Measurements from ENCODE around the gene ORAI2. TPM values are rescaled to one million over a fixed set of nuclear protein-coding genes. Genes with fewer than 3 reads are reported as not detected.
A peak's percentile ranks its signal among the peaks of the same experiment; 100 is the strongest.

The ORAI2 gene
- total RNA-seq, 2 donors from 2014 or later, result 33.9 to 50.5 TPM

DNA sequence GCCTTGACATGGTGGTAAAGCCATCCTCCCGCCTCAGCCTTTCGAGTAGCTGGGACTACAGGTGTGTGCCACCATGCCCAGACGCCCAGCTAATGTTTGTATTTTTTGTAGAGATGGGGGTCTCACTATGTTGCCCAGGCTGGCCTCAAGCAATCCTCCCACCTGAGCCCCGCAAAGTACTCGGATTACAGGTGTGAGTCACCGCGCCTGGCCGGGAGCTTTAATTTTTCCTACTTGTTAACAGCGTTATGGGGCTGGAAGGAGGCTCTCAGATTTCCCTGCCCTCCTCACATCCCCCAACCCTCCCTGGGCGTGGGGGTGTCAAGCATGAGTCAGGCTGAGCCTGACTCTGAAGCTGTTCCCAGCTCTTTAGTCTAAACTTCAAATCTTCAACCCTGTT, 23.0 kb downstream of the ORAI2 start:
- DNase-seq, result no peak
- no peak overlapping the region for H3K27ac Mint-ChIP-seq
- H3K9me3 ChIP-seq (ENCODE audit: control insufficient read depth, low read length, poor library complexity, severe bottlenecking), result no peaks in the 10 kb centered on the region
- H3K4me1 Mint-ChIP-seq, result peaks cover 7% of the 10 kb centered on the region
- H3K27me3 Mint-ChIP-seq, result no peaks in the 10 kb centered on the region
- no peak for ATAC-seq
- no peak overlapping the region for H3K4me3 Mint-ChIP-seq
- no peaks in the 10 kb centered on the region for H3K36me3 Mint-ChIP-seq (ENCODE audit: low read depth)

DNA sequence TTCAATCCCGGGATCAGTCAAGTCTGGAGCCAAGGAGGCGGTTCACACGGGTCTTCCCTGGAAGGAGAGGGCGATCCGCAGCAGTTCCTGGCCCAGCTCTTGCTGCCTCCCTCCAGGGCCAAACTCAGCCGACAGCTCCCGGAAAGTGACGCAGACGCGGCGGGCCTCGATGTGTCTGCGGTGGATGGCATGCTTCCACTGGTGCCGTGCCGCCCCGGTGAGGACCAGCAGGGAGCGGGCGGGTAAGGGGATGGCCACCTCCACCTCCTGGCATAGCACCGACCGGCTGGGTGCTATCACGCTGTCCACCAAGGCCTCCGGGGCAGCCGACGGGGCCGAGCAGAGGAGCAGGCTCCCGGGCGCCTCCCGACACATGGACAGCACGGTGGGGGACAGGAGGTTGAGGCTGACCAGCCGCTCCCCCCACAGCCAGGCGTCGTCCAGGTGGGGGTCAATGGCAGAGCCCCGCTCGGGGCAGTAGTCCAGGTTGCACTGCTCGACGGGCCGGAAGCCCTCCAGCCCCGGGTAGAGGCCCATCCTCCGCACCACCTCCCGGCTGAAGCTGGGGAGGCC, 24.1 kb downstream of the ORAI2 start:
- Mint-ChIP-seq H3K27me3 (no peaks in the 10 kb centered on the region), H3K27ac (no peak overlapping the region), H3K4me3 (no peak overlapping the region), H3K4me1 (peaks cover 14% of the 10 kb centered on the region), H3K36me3 (ENCODE audit: low read depth) (no peaks in the 10 kb centered on the region)
- no peaks in the 10 kb centered on the region for H3K9me3 ChIP-seq (ENCODE audit: control insufficient read depth, low read length, poor library complexity, severe bottlenecking)
- ATAC-seq, result no peak
- no peak for DNase-seq

DNA sequence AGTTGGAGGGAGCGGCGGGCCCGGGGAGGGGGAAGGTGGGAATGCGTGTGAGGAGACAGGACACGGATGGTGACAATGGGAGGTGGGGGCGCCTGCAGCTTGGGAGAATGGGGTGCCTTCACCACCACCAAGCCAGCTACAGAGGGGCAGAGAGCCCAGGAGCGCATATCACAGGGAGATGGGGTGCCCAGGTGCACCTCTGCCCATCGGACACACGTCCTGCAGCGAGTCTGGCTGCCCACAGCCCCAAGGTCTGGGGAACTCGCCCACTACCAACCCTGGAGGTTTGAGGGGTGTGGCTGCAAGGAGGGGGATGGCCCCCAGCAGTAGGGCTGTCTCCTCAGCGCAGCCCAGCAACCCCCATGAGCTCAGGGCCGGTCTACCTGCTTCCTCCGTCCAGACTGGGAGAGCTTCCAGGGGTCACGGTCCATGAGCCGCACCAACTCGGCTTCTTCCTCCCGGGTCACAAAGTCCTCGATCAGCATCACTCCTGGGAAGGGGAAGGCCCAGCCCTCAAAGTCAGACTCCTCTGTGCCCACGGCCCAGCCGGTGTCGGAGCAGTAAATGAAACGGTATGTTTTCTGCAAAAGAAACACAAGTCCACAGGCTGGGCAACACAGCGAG, 26.0 kb downstream of the ORAI2 start:
- Mint-ChIP-seq H3K4me1 (peaks cover 23% of the 10 kb centered on the region), H3K27me3 (no peaks in the 10 kb centered on the region), H3K36me3 (ENCODE audit: low read depth) (no peaks in the 10 kb centered on the region), H3K27ac (no peak overlapping the region), H3K4me3 (no peak overlapping the region)
- no peaks in the 10 kb centered on the region for H3K9me3 ChIP-seq (ENCODE audit: control insufficient read depth, low read length, poor library complexity, severe bottlenecking)
- DNase-seq (no peak), ATAC-seq (no peak)

DNA sequence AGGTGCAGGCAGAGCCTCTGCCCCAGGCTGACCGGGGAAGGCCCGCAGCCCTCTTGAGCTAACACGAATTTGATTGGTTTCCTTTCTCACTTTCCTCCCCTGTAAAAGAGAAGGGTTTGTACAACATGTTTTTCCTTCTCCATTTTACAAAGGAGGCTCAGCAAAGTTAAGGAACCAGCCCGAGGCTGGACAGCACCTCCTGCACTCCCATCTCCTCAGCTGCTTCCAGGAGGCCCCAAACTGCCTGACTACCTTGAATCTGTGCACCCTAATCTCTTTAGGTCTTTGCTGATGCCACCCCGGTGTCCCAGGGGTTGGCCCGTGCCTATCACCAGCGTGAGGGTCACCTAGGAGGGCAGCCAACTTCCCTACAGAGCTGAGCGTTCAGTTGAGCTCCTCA, 27.1 kb downstream of the ORAI2 start:
- Mint-ChIP-seq H3K36me3 (ENCODE audit: low read depth) (no peaks in the 10 kb centered on the region), H3K4me3 (no peak overlapping the region), H3K4me1 (peaks cover 21% of the 10 kb centered on the region), H3K27ac (peak overlapping the region; percentile 21), H3K27me3 (no peaks in the 10 kb centered on the region)
- no peak for DNase-seq
- ATAC-seq, result no peak
- no peaks in the 10 kb centered on the region for H3K9me3 ChIP-seq (ENCODE audit: control insufficient read depth, low read length, poor library complexity, severe bottlenecking)

DNA sequence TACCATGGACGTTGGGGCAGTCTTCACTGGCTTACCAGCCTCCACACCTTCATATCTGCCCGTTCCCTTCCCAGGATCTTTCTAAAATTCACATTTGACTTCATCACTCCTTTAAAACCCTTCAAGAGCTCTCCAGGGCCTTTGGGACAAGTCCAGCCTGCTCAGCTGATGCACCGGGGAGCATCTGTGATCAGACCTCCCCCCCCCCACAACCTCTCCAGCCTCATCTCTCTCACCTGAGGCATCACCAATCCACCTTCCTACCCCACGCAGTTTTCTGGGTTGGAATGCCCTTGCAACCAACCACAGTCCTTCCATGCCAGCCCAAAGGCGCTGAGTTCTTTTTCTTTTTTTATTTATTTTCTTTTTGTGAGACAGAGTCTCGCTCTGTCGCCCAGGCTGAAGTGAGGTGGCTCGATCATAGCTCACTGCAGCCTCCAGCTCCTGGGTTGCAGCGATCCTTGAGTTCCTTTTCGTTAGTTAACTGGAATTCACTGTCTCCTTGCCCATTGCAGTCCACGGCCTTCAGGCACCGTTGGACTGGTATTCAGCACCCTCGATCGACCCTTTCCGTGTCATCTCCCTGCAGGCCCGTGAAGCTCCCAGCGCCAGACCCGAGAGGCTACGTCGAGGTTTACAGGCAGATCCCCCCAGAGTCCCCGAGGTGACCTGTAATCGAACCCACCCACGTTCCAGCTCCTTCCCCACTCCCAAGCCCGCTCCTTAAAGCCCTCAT, 30.6 kb downstream of the ORAI2 start:
- Mint-ChIP-seq H3K27ac (peak overlapping the region; percentile 72), H3K4me1 (peaks cover 26% of the 10 kb centered on the region), H3K4me3 (peak overlapping the region; percentile 91), H3K36me3 (ENCODE audit: low read depth) (no peaks in the 10 kb centered on the region), H3K27me3 (no peaks in the 10 kb centered on the region)
- no peak for DNase-seq
- no peaks in the 10 kb centered on the region for H3K9me3 ChIP-seq (ENCODE audit: control insufficient read depth, low read length, poor library complexity, severe bottlenecking)
- ATAC-seq, result no peak

DNA sequence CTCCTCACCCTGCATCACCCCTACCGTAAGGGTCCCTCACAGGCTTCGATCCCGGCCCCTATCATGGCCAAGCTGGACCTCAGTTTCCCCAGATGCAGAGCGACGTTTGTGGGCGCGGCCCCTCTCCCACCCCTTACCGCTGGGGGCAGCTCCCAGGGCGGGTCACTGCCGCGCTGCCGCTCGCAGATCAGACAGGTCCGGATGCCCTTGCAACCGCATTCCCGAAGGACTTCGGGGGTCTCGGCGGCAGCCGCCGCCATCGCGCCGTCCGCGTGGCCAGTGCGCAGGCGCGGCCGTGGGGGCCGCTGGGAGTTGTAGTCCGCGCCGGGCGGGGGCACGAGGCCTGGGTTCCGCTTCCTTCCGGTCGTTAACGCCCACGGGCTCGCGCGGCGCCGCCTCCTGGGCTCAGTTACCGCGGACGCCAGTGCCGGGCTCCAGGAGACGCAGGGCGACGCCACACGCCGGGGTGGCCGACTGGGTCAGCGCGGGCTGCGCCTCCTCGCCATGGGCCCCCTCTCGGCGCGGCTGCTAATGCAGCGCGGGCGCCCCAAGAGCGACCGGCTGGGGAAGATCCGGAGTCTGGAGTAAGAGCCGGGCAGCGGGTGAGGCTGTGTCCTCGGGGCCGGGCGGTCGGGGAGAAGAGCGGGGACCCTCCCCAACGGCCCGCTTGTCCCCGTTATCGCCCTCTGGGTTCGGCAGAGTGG, 31.4 kb downstream of the ORAI2 start, which contains the start of the genes ALKBH4 and LRWD1:
Gene ALKBH4, minus strand, starts transcription at position 287 of the 704 bp plus-strand sequence. Its CDS starts 27 bp downstream, at position 260.
Gene LRWD1, plus strand, starts transcription at position 408 of the 704 bp plus-strand sequence. Its CDS starts 97 bp downstream, at position 505.
- H3K9me3 ChIP-seq (ENCODE audit: control insufficient read depth, low read length, poor library complexity, severe bottlenecking), result no peaks in the 10 kb centered on the region
- H3K27ac Mint-ChIP-seq, result peak within 1 kb of the TSS; percentile 72
- ATAC-seq, result peak; percentile 99
- H3K4me1 Mint-ChIP-seq, result peaks cover 26% of the 10 kb centered on the region
- H3K36me3 Mint-ChIP-seq (ENCODE audit: low read depth), result no peaks in the 10 kb centered on the region
- peak; percentile 90 to 93 (median 92) for DNase-seq
- no peaks in the 10 kb centered on the region for H3K27me3 Mint-ChIP-seq
- H3K4me3 Mint-ChIP-seq, result peak within 1 kb of the TSS; percentile 91

DNA sequence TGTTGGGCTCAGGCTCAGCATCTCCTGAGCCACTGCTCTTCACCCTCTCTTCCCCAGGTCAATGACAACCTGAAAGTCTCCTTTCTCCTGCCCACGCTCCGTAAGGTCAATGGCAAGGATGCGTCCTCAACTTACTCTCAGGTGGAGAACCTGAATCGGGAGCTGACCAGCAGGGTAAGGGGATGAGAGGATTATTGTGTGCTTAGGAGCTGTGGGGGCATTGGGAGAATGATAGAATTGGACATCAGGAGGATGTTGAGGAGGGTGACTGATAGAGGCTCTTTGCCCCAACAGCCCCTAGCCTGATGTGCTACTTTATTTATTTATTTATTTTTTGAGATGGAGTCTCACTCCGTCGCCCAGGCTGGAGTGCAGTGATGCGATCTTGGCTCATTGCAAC, 32.7 kb downstream of the ORAI2 start:
- no peaks in the 10 kb centered on the region for H3K9me3 ChIP-seq (ENCODE audit: control insufficient read depth, low read length, poor library complexity, severe bottlenecking)
- no peaks in the 10 kb centered on the region for H3K36me3 Mint-ChIP-seq (ENCODE audit: low read depth)
- ATAC-seq, result no peak
- H3K4me3 Mint-ChIP-seq, result peak overlapping the region; percentile 91
- peaks cover 22% of the 10 kb centered on the region for H3K4me1 Mint-ChIP-seq
- DNase-seq, result no peak
- peak overlapping the region; percentile 72 for H3K27ac Mint-ChIP-seq
- no peaks in the 10 kb centered on the region for H3K27me3 Mint-ChIP-seq

DNA sequence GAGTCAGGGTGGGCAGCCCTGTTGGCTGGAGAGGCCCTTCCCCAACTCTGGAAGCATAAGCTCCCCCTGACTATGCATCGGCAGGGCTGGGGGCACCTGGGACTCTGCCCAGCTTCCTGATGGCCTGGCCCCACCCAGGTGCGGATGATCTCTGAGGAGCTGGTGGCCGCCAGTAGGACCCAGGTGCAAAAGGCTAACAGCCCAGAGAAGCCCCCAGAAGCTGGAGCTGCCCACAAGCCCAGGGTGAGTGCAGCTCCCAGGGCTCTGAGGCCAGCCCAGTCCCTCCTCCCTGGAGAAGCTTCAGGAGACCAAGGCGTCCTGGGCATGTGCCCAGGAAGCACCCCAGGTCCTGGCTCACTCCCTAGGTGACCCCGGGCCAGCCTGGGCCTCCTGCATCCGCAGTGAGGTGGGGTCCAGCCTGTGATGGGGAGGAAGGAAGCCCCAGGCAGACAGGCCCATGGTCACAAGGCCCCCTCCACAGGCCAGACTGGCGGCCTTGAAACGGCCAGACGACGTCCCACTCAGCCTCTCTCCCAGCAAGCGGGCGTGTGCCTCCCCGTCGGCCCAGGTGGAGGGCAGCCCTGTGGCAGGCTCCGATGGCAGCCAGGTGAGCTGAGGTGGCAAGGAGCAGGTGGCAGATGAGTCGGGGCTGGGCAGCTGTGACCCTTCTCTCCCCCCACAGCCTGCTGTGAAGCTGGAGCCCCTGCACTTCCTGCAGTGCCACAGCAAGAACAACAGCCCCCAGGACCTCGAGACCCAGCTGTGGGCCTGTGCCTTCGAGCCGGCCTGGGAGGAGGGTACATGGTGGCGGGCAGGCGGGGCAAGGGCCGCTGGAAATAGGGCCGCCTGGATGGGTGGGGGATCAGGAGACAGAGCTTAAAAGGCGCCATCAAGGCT, 34.5 kb downstream of the ORAI2 start:
- H3K4me3 Mint-ChIP-seq, result no peak overlapping the region
- ATAC-seq (no peak), DNase-seq (no peak)
- H3K36me3 Mint-ChIP-seq (ENCODE audit: low read depth), result no peaks in the 10 kb centered on the region
- peaks cover 17% of the 10 kb centered on the region for H3K4me1 Mint-ChIP-seq
- no peaks in the 10 kb centered on the region for H3K9me3 ChIP-seq (ENCODE audit: control insufficient read depth, low read length, poor library complexity, severe bottlenecking)
- no peaks in the 10 kb centered on the region for H3K27me3 Mint-ChIP-seq
- H3K27ac Mint-ChIP-seq, result peak overlapping the region; percentile 61

DNA sequence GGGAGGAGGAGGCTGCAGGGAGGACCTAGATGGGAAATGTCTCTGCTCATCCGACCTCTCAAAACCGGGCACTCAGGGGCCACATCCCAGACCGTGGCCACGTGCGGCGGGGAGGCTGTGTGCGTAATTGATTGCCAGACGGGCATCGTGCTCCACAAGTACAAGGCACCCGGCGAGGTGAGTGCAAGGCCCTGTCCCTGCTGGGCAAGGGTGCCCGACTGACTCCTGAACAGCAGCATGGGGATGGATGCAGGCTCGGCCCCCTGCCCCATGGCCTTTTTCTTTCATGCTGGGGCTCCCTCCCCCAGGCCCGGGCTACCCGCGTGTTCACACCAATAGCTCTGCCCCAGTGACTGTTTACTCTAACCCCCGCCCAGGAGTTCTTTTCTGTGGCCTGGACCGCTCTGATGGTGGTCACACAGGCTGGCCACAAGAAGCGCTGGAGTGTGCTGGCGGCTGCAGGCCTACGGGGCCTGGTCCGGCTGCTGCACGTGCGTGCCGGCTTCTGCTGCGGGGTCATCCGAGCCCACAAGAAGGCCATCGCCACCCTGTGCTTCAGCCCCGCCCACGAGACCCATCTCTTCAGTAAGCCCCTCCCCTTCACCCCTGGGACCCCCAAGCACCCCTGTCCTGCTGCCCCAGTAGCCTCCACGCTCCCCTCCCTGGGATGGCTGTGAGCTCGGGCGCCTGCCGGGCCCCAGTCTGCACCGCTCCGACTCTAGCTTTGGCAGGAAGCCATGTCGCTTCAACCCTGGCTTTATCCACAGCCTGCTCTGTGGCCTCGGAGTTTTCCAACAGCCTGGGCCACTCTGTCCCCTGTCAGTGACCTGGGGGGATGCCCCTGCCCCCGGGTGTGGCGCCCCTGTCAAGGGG, 35.3 kb downstream of the ORAI2 start:
- Mint-ChIP-seq H3K4me1 (peaks cover 16% of the 10 kb centered on the region), H3K27me3 (no peaks in the 10 kb centered on the region), H3K36me3 (ENCODE audit: low read depth) (no peaks in the 10 kb centered on the region), H3K4me3 (peak overlapping the region; percentile 36), H3K27ac (peak overlapping the region; percentile 61)
- ATAC-seq (no peak), DNase-seq (no peak)
- no peaks in the 10 kb centered on the region for H3K9me3 ChIP-seq (ENCODE audit: control insufficient read depth, low read length, poor library complexity, severe bottlenecking)

DNA sequence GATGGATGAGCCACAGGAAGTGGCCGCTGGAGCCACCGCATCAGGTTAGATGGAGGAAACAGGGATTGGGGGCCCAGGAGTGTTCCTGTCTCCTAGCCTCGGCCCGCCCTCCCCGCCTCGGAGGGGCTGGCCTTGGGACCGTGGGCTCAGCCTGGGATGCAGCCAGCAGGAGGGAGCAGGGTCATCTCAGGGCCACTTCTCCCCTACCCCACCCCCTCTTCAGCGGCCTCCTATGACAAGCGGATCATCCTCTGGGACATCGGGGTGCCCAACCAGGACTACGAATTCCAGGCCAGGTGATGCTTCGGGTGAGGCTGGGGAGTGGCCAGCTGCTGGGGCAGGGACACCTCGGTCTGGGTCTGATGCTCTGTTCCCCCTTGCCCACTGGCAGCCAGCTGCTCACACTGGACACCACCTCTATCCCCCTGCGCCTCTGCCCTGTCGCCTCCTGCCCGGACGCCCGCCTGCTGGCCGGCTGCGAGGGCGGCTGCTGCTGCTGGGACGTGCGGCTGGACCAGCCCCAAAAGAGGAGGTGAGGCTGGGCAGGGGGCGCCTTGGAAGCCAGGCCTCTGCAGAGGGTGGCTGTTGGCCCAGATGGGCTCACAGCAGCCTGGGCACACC, 36.1 kb downstream of the ORAI2 start:
- ATAC-seq (no peak), DNase-seq (no peak)

DNA sequence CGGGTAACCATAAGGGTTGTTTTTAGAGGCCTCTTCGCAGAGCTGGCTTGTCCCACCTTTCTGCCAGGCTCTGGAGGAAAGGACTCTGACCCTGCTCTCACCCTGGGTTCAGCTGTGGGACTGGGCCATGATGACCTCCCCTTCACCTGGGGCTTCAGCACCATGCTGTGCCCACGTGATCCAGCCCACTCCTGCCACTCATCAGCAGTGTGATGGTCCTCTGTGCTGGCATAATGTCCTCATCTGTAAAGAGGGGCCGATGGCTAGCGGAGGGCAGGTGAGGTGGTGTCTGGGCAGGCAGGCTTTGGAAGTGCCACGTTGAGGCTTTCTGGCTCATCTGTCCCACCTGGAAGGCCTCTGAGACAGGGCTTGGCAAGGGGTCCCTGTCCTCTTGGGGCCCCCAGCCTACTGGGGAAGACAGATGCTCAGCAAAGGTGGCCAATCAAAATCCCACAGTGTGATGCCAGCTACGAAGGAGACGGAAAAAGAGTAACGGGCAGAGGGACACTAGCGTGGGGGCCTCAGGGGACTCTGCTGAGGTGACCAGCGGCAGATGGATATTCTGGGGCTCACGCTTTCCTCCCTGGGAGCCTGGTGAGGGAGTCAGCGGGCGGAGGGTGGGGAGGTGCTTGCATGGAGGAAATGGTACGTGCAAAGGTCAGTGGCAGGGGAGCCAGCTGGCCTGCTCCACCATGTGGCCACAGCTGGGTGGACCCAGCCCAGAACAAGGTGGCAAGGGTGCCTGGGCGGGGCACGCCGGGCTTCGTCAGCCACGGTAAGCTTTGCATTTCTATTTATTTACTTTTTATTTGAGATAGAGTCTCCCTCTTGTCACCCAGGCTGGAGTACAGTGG, 36.8 kb downstream of the ORAI2 start:
- H3K9me3 ChIP-seq (ENCODE audit: control insufficient read depth, low read length, poor library complexity, severe bottlenecking), result no peaks in the 10 kb centered on the region
- no peak overlapping the region for H3K4me3 Mint-ChIP-seq
- no peaks in the 10 kb centered on the region for H3K36me3 Mint-ChIP-seq (ENCODE audit: low read depth)
- ATAC-seq (no peak), DNase-seq (no peak)
- H3K4me1 Mint-ChIP-seq, result peaks cover 11% of the 10 kb centered on the region
- H3K27me3 Mint-ChIP-seq, result no peaks in the 10 kb centered on the region
- no peak overlapping the region for H3K27ac Mint-ChIP-seq

More for the DNA sequence above, 36.1 kb downstream of the ORAI2 start:
- Mint-ChIP-seq H3K36me3 (ENCODE audit: low read depth) (no peaks in the 10 kb centered on the region), H3K4me1 (peaks cover 11% of the 10 kb centered on the region), H3K27me3 (no peaks in the 10 kb centered on the region), H3K27ac (no peak overlapping the region), H3K4me3 (no peak overlapping the region)
- no peaks in the 10 kb centered on the region for H3K9me3 ChIP-seq (ENCODE audit: control insufficient read depth, low read length, poor library complexity, severe bottlenecking)
